HS-27A (cell line): ENCODE data around the gene RAB15.

Experiments used
- DNase-seq: peaks from one replicate; pipeline ENCODE4 v3.0.0-alpha.2; 2012; ENCODE audit warnings: low read depth, missing footprints

The RAB15 gene

GRCh38 chr14:64906022-64906421 lies 66.1 kb downstream of the RAB15 start:
- no peak for DNase-seq

GRCh38 chr14:64899958-64900357 lies 72.2 kb downstream of the RAB15 start:
- DNase-seq = no peak
